RWPE2 (cell line): Measurements from ENCODE around the gene FAM204A.

Experiments
- ATAC-seq: fragments of 200-7000 bp; cut with Tn5 transposase; 3 replicates; pipeline ENCODE4 v1.9.1; 2021; ENCODE audit warnings: low read depth
- DNase-seq: peaks from one replicate; pipeline ENCODE4 v3.0.0-alpha.2; 2020; ENCODE audit warnings: low spot score
- H3K27ac ChIP-seq: fragments of 450-650 bp; 2 replicates; pipeline ENCODE4 v1.5.1; 2017; ENCODE audit warnings: mild to moderate bottlenecking; ENCODE audit not compliant: poor library complexity, severe bottlenecking
- H3K27me3 ChIP-seq: fragments of 250-450 bp; sonication (Bioruptor Pico); 2 replicates; pipeline ENCODE4 v1.5.1; 2021; ENCODE audit warnings: mild to moderate bottlenecking, moderate library complexity; ENCODE audit not compliant: insufficient read depth, poor library complexity, severe bottlenecking
- H3K36me3 ChIP-seq: fragments of 250-450 bp; sonication (Bioruptor Pico); 2 replicates; pipeline ENCODE4 v1.5.1; 2020; ENCODE audit warnings: low read depth, mild to moderate bottlenecking, moderate library complexity
- H3K4me1 ChIP-seq: fragments of 250-450 bp; sonication (Bioruptor Pico); 2 replicates; pipeline ENCODE4 v1.5.1; 2021; ENCODE audit warnings: mild to moderate bottlenecking, moderate library complexity; ENCODE audit not compliant: insufficient read depth, poor library complexity, severe bottlenecking
- H3K4me3 ChIP-seq: fragments of 250-450 bp; sonication (Bioruptor Pico); 2 replicates; pipeline ENCODE4 v1.5.1; 2021; ENCODE audit warnings: mild to moderate bottlenecking, moderate library complexity; ENCODE audit not compliant: severe bottlenecking
- H3K9me3 ChIP-seq: fragments of 250-450 bp; sonication (Bioruptor Pico); 2 replicates; pipeline ENCODE4 v1.5.1; 2021; ENCODE audit warnings: mild to moderate bottlenecking, moderate library complexity; ENCODE audit not compliant: severe bottlenecking
- TF ChIP-seq, protein P1 (sequence below): fragments of 450-650 bp; IDR thresholded peaks from one replicate; pipeline ENCODE4 v1.5.1; 2017; ENCODE audit warnings: mild to moderate bottlenecking, moderate library complexity; ENCODE audit not compliant: poor library complexity, severe bottlenecking

Gene FAM204A

DNA sequence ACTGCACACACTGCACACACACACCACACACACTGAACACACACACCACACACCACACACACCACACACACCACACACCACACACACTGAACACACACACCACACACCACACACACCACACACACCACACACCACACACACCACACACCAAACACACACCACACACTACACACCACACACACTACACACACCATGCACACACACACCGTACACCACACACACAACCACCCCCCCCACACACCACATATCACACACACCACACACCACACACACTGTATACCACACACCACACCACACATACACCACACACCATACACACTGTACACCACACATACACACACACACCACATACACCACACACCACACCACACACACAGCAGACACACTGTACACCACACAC lies 59.5 kb downstream of the FAM204A start:
- DNase-seq (no peak), ATAC-seq (no peak)
- H3K4me3 ChIP-seq = no peak overlapping the region
- no peaks in the 10 kb centered on the region for H3K4me1 ChIP-seq
- H3K27me3 ChIP-seq = no peaks in the 10 kb centered on the region
- no peaks in the 10 kb centered on the region for H3K9me3 ChIP-seq
- no peak overlapping the region for H3K27ac ChIP-seq
- TF ChIP-seq, protein P1, sequence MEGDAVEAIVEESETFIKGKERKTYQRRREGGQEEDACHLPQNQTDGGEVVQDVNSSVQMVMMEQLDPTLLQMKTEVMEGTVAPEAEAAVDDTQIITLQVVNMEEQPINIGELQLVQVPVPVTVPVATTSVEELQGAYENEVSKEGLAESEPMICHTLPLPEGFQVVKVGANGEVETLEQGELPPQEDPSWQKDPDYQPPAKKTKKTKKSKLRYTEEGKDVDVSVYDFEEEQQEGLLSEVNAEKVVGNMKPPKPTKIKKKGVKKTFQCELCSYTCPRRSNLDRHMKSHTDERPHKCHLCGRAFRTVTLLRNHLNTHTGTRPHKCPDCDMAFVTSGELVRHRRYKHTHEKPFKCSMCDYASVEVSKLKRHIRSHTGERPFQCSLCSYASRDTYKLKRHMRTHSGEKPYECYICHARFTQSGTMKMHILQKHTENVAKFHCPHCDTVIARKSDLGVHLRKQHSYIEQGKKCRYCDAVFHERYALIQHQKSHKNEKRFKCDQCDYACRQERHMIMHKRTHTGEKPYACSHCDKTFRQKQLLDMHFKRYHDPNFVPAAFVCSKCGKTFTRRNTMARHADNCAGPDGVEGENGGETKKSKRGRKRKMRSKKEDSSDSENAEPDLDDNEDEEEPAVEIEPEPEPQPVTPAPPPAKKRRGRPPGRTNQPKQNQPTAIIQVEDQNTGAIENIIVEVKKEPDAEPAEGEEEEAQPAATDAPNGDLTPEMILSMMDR = no peak
- no peaks in the 10 kb centered on the region for H3K36me3 ChIP-seq

DNA sequence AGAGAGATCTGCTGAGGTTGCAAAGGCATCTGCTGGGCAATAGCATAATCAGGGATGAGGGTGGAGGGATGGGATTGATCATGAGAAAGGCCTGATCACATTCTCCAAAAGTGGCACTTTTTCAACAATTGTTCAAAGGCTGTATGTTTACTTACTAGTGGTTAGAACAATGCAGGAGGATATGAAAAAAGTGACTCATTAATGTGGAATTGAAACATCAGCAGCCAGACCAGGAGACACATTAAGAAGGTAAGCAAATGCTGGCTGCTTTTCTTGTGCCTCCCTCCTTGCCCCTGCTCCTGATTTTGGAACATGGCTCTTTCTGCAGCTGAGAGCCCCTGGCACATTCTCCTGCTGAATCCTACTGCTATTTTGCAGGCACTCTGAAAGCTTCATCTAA lies 63.5 kb downstream of the FAM204A start:
- DNase-seq (no peak), ATAC-seq (peak; percentile 91)
- Histone ChIP-seq H3K4me3 (no peak overlapping the region), H3K36me3 (no peaks in the 10 kb centered on the region), H3K27me3 (no peaks in the 10 kb centered on the region), H3K4me1 (no peaks in the 10 kb centered on the region), H3K27ac (peak overlapping the region; percentile 25), H3K9me3 (no peaks in the 10 kb centered on the region)
- TF ChIP-seq, protein P1 = no peak

- no peaks in the 10 kb centered on the region for H3K27me3 ChIP-seq
- no peak for DNase-seq
- no peak for ATAC-seq
- H3K36me3 ChIP-seq = no peaks in the 10 kb centered on the region
- H3K4me1 ChIP-seq = no peaks in the 10 kb centered on the region
- TF ChIP-seq, protein P1 = no peak
- no peak overlapping the region for H3K4me3 ChIP-seq
- no peak overlapping the region for H3K27ac ChIP-seq
- H3K9me3 ChIP-seq = no peaks in the 10 kb centered on the region
These were observed 64.3 kb downstream of the FAM204A start for GRCh38 chr10:118277871-118278270.

DNA sequence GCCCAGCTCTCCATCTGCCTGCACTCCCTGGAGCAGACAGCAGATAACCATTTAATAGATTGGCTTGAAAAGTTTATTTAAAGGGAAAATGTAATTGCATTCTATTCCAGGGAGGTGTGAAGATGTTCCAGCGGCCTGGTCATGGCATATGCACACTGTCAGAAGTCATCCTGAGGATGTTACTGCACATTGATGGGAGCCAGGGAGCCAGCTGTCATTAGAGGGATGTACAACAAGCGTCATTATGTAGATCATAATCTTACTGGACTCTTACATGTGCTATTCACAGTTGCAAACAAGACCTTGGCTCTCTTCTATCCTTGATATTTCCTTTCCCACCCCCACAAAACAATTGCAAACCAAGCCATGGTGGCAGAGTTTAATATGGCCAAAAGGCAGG lies 65.4 kb downstream of the FAM204A start:
- Histone ChIP-seq H3K4me3 (no peak overlapping the region), H3K4me1 (no peaks in the 10 kb centered on the region), H3K36me3 (no peaks in the 10 kb centered on the region), H3K9me3 (no peaks in the 10 kb centered on the region), H3K27ac (no peak overlapping the region), H3K27me3 (no peaks in the 10 kb centered on the region)
- ATAC-seq (no peak), DNase-seq (no peak)
- TF ChIP-seq, protein P1 = no peak

DNA sequence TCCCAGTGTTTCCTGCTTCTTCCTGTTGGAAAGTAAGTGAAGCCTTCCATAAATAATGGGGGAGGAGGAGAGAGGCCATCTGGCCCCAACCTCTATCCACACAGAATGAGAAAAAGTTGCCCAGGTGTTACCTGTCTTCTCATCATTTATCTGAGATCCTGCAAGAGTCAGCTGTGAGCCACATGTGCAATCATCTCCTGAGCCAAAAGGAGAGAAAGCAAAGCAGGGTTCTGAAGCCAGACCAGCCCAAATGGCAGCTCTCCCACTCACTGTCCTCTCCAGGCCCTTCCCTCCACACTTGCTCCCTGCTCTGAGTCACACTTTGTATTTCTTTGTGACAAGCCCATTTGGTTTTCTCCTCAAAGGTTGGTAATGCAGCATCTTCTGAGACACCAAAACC lies 65.9 kb downstream of the FAM204A start:
- no peaks in the 10 kb centered on the region for H3K9me3 ChIP-seq
- no peak for ATAC-seq
- no peaks in the 10 kb centered on the region for H3K36me3 ChIP-seq
- no peak overlapping the region for H3K27ac ChIP-seq
- TF ChIP-seq, protein P1 = no peak
- no peaks in the 10 kb centered on the region for H3K27me3 ChIP-seq
- no peak overlapping the region for H3K4me3 ChIP-seq
- H3K4me1 ChIP-seq = no peaks in the 10 kb centered on the region
- DNase-seq = no peak
